Measurements from ENCODE around the gene REST.

The REST gene

GRCh38 chr4:56979421-56980072 lies 71.8 kb downstream of the REST start:
- no peak for DNase-seq

- DNase-seq: no peak
These were observed 74.1 kb downstream of the REST start for GRCh38 chr4:56981795-56982201.

DNA sequence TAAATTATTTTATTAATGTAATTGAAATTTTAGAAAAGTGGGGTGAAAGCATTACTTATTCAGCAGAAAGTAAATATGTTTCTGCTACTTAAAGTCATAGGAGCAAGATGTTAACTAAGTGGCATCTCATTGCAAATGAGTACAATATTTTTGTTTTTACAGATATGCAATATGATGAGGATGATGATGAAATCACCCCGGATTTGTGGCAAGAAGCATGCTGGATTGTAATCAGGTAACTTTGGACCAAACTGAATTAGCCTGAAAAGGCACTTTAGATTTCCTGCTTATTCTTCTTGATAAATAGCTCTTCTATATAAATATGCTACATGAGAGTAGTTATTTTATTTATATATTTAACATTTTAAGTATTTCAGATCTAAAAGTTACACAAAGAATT lies 78.5 kb downstream of the REST start:
- DNase-seq: no peak

- no peak for DNase-seq
These were observed 79.3 kb downstream of the REST start for GRCh38 chr4:56986952-56987351.

GRCh38 chr4:56990109-56990905 lies 82.6 kb downstream of the REST start:
- no peak for DNase-seq

DNA sequence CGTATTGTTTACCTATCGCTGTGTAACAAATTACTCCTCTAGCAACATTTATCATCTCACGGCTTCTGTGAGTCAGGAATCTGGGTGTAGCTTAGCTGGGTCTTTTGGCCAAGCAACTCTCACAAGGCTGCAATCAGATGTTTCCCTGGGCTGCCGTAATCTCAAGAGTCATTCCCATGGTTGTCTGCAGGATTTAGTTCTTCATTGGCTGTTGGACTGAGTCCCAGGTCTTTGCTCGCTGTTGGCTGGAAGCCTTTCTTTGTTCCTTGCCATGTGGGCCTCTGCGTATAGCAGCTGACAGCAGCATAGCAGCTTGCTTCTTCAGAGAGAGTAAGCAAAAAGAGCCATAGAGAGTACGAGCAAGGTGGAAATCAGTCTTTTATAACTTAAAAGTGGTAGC lies 87.8 kb downstream of the REST start:
- DNase-seq: no peak

- no peak for DNase-seq
These were observed 92.1 kb downstream of the REST start for GRCh38 chr4:56999751-57000150.

GRCh38 chr4:57013543-57014120 lies 105.9 kb downstream of the REST start:
- no peak for DNase-seq

Measured in activated CD8-positive, alpha-beta memory T cell treated with anti-CD3 and anti-CD28 coated beads, Interleukin-2, amount 50 U/mL, for 4 hours (primary cell).